ENCODE results near the gene HK2.

HK2 gene

DNA sequence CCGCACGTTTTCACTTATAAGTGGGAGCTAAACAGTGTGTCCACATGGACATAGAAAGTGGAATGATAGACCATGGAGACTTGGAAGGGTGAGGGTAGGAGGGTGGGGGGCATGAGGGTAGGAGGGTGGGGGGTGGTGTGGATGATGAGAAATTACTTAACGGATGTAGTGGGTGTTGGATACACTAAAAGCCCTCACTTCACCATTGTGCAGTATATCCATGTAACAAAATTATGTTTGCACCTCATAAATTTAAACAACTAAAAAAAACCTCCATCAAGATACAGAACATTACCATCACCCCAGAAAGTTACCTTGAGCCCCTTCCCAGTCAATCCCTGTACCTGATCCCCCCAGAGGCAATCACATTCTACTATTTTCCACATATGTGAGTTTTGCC lies 26.2 kb downstream of the HK2 start:
- TF ChIP-seq MYC (IDR thresholded peaks at IDR 0.05; ENCODE audit: low read depth, low read length) (no peak), POLR2A (IDR thresholded peaks at IDR 0.05; ENCODE audit: extremely low read depth, insufficient read length) (no peak)
- TF ChIP-seq, protein P1, sequence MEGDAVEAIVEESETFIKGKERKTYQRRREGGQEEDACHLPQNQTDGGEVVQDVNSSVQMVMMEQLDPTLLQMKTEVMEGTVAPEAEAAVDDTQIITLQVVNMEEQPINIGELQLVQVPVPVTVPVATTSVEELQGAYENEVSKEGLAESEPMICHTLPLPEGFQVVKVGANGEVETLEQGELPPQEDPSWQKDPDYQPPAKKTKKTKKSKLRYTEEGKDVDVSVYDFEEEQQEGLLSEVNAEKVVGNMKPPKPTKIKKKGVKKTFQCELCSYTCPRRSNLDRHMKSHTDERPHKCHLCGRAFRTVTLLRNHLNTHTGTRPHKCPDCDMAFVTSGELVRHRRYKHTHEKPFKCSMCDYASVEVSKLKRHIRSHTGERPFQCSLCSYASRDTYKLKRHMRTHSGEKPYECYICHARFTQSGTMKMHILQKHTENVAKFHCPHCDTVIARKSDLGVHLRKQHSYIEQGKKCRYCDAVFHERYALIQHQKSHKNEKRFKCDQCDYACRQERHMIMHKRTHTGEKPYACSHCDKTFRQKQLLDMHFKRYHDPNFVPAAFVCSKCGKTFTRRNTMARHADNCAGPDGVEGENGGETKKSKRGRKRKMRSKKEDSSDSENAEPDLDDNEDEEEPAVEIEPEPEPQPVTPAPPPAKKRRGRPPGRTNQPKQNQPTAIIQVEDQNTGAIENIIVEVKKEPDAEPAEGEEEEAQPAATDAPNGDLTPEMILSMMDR (IDR thresholded peaks at IDR 0.05; ENCODE audit: low read depth, low read length) = no peak
- TF ChIP-seq, protein P2, sequence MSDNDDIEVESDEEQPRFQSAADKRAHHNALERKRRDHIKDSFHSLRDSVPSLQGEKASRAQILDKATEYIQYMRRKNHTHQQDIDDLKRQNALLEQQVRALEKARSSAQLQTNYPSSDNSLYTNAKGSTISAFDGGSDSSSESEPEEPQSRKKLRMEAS (IDR thresholded peaks at IDR 0.05; ENCODE audit: low read depth, low read length) = no peak
- no peak overlapping the region for H3K4me3 ChIP-seq (ENCODE audit: low read depth, low read length)
- no peak for DNase-seq (ENCODE audit: low read depth)

DNA sequence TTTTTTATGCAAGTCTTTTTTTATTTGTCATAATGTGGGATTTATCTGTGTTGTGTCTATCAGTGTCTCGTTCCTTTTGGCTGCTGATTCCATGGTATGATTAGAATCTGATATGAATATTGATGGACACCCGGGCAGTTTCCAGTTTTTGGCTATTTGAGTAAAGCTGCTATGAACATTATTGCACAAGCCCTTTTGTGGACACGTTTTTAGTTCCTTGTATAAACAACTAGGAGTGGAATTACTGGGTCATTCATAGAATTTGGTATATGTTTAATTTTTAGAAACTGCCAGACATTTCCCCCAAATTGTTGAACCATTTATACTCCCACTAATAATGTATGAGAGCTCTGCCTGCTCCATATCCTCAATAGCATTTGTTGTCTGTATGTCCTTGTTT lies 26.6 kb downstream of the HK2 start:
- H3K4me3 ChIP-seq (ENCODE audit: low read depth, low read length) = no peak overlapping the region
- TF ChIP-seq MYC (IDR thresholded peaks at IDR 0.05; ENCODE audit: low read depth, low read length) (no peak), POLR2A (IDR thresholded peaks at IDR 0.05; ENCODE audit: extremely low read depth, insufficient read length) (no peak)
- TF ChIP-seq, protein P1 (IDR thresholded peaks at IDR 0.05; ENCODE audit: low read depth, low read length) = no peak
- TF ChIP-seq, protein P2 (IDR thresholded peaks at IDR 0.05; ENCODE audit: low read depth, low read length) = no peak
- DNase-seq (ENCODE audit: low read depth) = no peak

DNA sequence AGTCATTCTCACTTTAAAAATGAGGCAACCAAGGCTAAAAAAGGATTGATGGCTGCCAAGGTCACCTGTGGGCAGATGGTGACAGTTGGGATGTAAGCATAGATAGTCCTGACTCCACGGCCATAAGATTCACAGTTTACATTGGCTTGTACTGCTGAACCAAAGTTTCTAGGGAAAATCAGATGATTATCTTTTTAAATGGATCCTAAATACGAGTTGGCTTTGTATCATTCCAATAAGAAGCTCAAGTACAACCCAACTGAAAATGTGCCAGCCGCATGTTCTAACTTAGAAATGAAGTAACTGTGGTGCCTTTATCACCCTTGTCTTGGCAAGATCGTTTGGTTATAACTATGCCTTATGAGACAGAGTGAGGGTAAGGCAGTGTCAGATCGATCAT lies 27.6 kb downstream of the HK2 start:
- no peak for TF ChIP-seq POLR2A (IDR thresholded peaks at IDR 0.05; ENCODE audit: extremely low read depth, insufficient read length)
- TF ChIP-seq, protein P1 (IDR thresholded peaks at IDR 0.05; ENCODE audit: low read depth, low read length) = no peak
- TF ChIP-seq MYC (IDR thresholded peaks at IDR 0.05; ENCODE audit: low read depth, low read length) = no peak
- TF ChIP-seq, protein P2 (IDR thresholded peaks at IDR 0.05; ENCODE audit: low read depth, low read length) = no peak
- DNase-seq (ENCODE audit: low read depth) = no peak
- H3K4me3 ChIP-seq (ENCODE audit: low read depth, low read length) = no peak overlapping the region

DNA sequence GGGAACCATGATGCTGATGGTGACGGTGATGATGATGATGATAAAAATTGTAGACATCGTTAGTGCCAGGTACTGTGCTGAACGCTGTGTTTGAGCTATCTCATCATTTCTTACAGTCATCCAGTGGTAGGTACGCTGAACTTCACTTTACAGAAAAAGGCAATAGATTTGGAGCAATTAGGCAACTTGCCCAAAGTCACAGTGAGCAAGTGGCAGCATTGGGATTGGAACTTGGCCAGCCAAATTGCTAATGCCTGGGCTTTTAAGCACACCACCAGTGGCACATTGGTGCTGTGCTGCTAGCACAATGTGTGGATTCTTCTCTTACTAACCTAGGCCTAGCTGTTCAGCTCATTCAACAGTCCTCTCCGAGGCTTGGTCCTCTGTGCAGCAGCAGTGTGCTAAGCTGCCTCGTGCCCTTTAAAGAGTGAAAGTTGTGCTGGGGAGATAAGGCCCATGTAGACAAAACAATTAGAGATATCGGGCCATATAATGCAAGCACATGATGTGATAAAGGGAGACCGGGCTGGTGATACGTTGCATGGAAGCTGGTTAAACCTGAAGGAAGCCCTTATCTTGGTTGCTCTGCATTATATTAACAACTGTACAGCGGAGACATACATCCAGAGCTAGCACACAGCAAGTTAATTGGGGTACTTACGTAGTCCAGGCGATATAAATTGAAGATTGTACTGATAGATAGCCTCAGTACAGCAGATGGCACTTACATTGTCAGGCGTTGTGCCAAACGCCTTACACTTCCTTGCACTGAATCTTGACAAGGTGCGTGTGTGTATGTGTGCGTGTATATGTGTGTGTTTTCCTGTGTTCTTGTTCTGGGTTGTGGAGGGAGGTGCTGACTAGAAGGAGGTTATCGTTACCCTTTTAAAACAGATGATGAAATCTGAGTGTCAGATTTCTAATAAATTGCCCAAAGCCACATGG lies 28.4 kb downstream of the HK2 start:
- no peak overlapping the region for H3K4me3 ChIP-seq (ENCODE audit: low read depth, low read length)
- DNase-seq (ENCODE audit: low read depth) = no peak
- TF ChIP-seq, protein P2 (IDR thresholded peaks at IDR 0.05; ENCODE audit: low read depth, low read length) = no peak
- TF ChIP-seq, protein P1 (IDR thresholded peaks at IDR 0.05; ENCODE audit: low read depth, low read length) = no peak
- TF ChIP-seq MYC (IDR thresholded peaks at IDR 0.05; ENCODE audit: low read depth, low read length) = no peak
- TF ChIP-seq POLR2A (IDR thresholded peaks at IDR 0.05; ENCODE audit: extremely low read depth, insufficient read length) = no peak

DNA sequence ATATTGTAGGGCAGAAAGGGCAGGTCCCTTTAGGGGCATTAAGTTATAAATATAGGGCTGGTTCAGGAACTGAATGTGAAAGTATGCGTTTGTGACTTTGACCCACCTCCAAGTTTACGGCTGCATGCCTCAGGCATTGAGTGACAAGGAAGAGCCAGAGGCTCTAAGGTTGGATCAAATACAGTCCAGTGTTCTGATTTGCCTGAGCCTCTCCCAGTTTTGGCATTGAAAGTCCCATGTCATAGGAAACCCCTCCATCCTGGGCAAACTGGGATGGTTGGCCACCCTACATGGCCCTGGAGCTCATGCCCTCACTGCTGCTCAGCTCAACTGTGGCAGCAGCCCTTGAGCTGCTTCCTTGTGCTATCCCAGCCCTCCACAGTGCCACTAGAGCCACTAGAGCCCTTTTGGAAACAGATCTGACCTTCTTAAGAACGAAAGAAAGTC lies 29.9 kb downstream of the HK2 start:
- TF ChIP-seq POLR2A (IDR thresholded peaks at IDR 0.05; ENCODE audit: extremely low read depth, insufficient read length) (no peak), MYC (IDR thresholded peaks at IDR 0.05; ENCODE audit: low read depth, low read length) (no peak)
- TF ChIP-seq, protein P1 (IDR thresholded peaks at IDR 0.05; ENCODE audit: low read depth, low read length) = no peak
- TF ChIP-seq, protein P2 (IDR thresholded peaks at IDR 0.05; ENCODE audit: low read depth, low read length) = no peak
- H3K4me3 ChIP-seq (ENCODE audit: low read depth, low read length) = no peak overlapping the region
- no peak for DNase-seq (ENCODE audit: low read depth)

Measured in NB4 (cell line).